ENCODE results near the gene PSMD12. TPM values are rescaled to one million over a fixed set of nuclear protein-coding genes. Genes with fewer than 3 reads are reported as not detected.

The PSMD12 gene
- total and polyA plus RNA-seq, 9 donors: 16.0 to 35.4 (median 33.1) TPM

GRCh38 chr17:67290244-67290643 lies 76.1 kb downstream of the PSMD12 start:
- no peak for DNase-seq
- peaks cover 27% of the 10 kb centered on the region for H3K4me1 ChIP-seq (ENCODE audit: control insufficient read depth, insufficient read depth, low read length)
- no peaks in the 10 kb centered on the region for H3K9me3 ChIP-seq (replicated peaks; ENCODE audit: control insufficient read depth, low read depth, low read length)
- no peak overlapping the region for H3K4me3 ChIP-seq (ENCODE audit: low read length)
- H3K27me3 ChIP-seq (ENCODE audit: control insufficient read depth, insufficient read depth, low read length): no peaks in the 10 kb centered on the region
- H3K36me3 ChIP-seq (ENCODE audit: control insufficient read depth, insufficient read depth, low read length): no peaks in the 10 kb centered on the region
- WGBS (ENCODE audit: insufficient coverage): no CpG with 5 or more reads among the region's 3 CpGs
- peak overlapping the region; percentile 91 for H3K27ac ChIP-seq (ENCODE audit: low read length)

GRCh38 chr17:67289181-67289876 lies 77.0 kb downstream of the PSMD12 start:
- H3K4me3 ChIP-seq (ENCODE audit: low read length): no peak overlapping the region
- peaks cover 27% of the 10 kb centered on the region for H3K4me1 ChIP-seq (ENCODE audit: control insufficient read depth, insufficient read depth, low read length)
- no peaks in the 10 kb centered on the region for H3K9me3 ChIP-seq (replicated peaks; ENCODE audit: control insufficient read depth, low read depth, low read length)
- H3K36me3 ChIP-seq (ENCODE audit: control insufficient read depth, insufficient read depth, low read length): no peaks in the 10 kb centered on the region
- 0% methylated on average over 5 of the region's 14 CpGs for WGBS (ENCODE audit: insufficient coverage)
- peak; percentile 97 for DNase-seq
- H3K27ac ChIP-seq (ENCODE audit: low read length): peak overlapping the region; percentile 57
- H3K27me3 ChIP-seq (ENCODE audit: control insufficient read depth, insufficient read depth, low read length): no peaks in the 10 kb centered on the region

Other genes starting within 250 kb of the PSMD12 start
- gene HELZ, start 121.4 kb downstream of the PSMD12 start, total RNA-seq: 41.5 TPM
- gene HELZ, start 121.4 kb downstream of the PSMD12 start, polyA plus RNA-seq (ENCODE audit: insufficient read depth in 1 of 8, insufficient read length in 8 of 8, low replicate concordance in 1 of 8): 10 to 100 TPM; 12.6 to 22.3 (median 18.8) TPM
- 8.6 TPM for gene PITPNC1, start 10.7 kb upstream of the PSMD12 start, total RNA-seq
- gene PITPNC1, start 10.7 kb upstream of the PSMD12 start, polyA plus RNA-seq (ENCODE audit: insufficient read depth in 1 of 8, insufficient read length in 8 of 8, low replicate concordance in 1 of 8): 10 to 100 TPM in 5 of 8 donors, 1 to 10 TPM in 3; 8.8 to 11.9 (median 10.2) TPM

Data from muscle of leg (tissue), 11 donors.